Endothelial cell of umbilical vein (primary cell): ENCODE data around the gene DMRTC2. TPM values are rescaled to one million over a fixed set of nuclear protein-coding genes. Genes with fewer than 3 reads are reported as not detected.

Experiments
- BruUV-seq: library from RNA; stranded (reverse); fragments of 400-500 nt; replicated peaks from 2 replicates; lab custom pipeline; 2021; lab: Mats Ljungman, UMichigan
- CTCF ChIA-PET: fragments of 300-600, 350-600 bp; sonication (Branson Sonifier 250); formaldehyde crosslinking; loops from one replicate; lab custom pipeline; 2021; ENCODE audit warnings: antibody characterized with exemption, inconsistent platforms; lab: Charles Lee
- POLR2A ChIA-PET: fragments of 300-600, 350-600 bp; sonication (Branson Sonifier 250); formaldehyde crosslinking; loops from one replicate; lab custom pipeline; 2021; ENCODE audit warnings: antibody characterized with exemption, inconsistent platforms; lab: Charles Lee
- DNase-seq: peaks from one replicate; pipeline ENCODE4 v3.0.0-alpha.2; 2011; ENCODE audit warnings: low read depth, low spot score
- FAIRE-seq: peaks from 2 replicates; lab custom pipeline; 2011; peaks lifted over from hg19 to GRCh38; lab: Jason Lieb, UNC
- H2AFZ ChIP-seq: 2 replicates; pipeline ENCODE4 v1.6.0; 2012; ENCODE audit warnings: low read depth, low read length, control low read depth, inconsistent platforms
- H3K27ac ChIP-seq: 2 replicates; pipeline ENCODE4 v1.5.1; 2011; ENCODE audit warnings: low read depth, mild to moderate bottlenecking, control low read depth, low read length, moderate library complexity; ENCODE audit not compliant: insufficient read depth
- H3K27me3 ChIP-seq, 2 experiments: 2 replicates each; pipeline versions ENCODE4 v1.6.0 to v1.6.1; 2011; ENCODE audit warnings: low read length in 2 of 2, mixed read lengths in 1 of 2; ENCODE audit not compliant: control insufficient read depth in 2 of 2, insufficient read depth in 2 of 2
- H3K36me3 ChIP-seq, 2 experiments: 2 replicates in 1 of 2; 3 replicates in 1 of 2; pipeline ENCODE4 v1.5.1; 2011; ENCODE audit warnings: low read length in 2 of 2, mild to moderate bottlenecking in 1 of 2, moderate library complexity in 1 of 2; ENCODE audit not compliant: control insufficient read depth in 2 of 2, insufficient read depth in 2 of 2; ENCODE audit errors: extremely low read depth in 1 of 2
- H3K4me1 ChIP-seq: 3 replicates; pipeline ENCODE4 v1.5.1; 2011; ENCODE audit warnings: mild to moderate bottlenecking, low read length; ENCODE audit not compliant: control insufficient read depth, insufficient read depth; ENCODE audit errors: extremely low read depth
- H3K4me2 ChIP-seq: 2 replicates; pipeline ENCODE4 v1.6.1; 2011; ENCODE audit warnings: low read length, control low read depth, mixed read lengths; ENCODE audit not compliant: insufficient read depth
- H3K4me3 ChIP-seq, 3 experiments: fragments of 200-600 bp in 1 of 3; sonication (generic), shearing (Covaris generic) in 1 of 3; replicated peaks in 1 of 3; 2 replicates each; pipeline ENCODE4 v1.5.1; 2011 to 2016; ENCODE audit warnings: control low read depth in 3 of 3, low read length in 3 of 3, mild to moderate bottlenecking in 2 of 3, inconsistent platforms in 1 of 3, low read depth in 1 of 3, moderate library complexity in 1 of 3; ENCODE audit not compliant: insufficient read depth in 1 of 3
- H3K79me2 ChIP-seq: 2 replicates; pipeline ENCODE4 v1.6.0; 2012; ENCODE audit warnings: low read length, inconsistent platforms; ENCODE audit not compliant: control insufficient read depth, insufficient read depth
- H3K9ac ChIP-seq: replicated peaks from 2 replicates; pipeline ENCODE3; 2011; ENCODE audit warnings: low read length, control low read depth; ENCODE audit not compliant: insufficient read depth; ENCODE audit errors: extremely low read depth
- H3K9me1 ChIP-seq: replicated peaks from 3 replicates; pipeline ENCODE4 v1.6.0; 2011; ENCODE audit warnings: mild to moderate bottlenecking, low read length; ENCODE audit not compliant: control insufficient read depth, insufficient read depth; ENCODE audit errors: extremely low read depth
- H3K9me3 ChIP-seq: replicated peaks from 2 replicates; pipeline ENCODE4 v1.5.1; 2012; ENCODE audit warnings: low read length, inconsistent platforms; ENCODE audit not compliant: control insufficient read depth, insufficient read depth
- H4K20me1 ChIP-seq: replicated peaks from 2 replicates; pipeline ENCODE3; 2011; ENCODE audit warnings: mild to moderate bottlenecking, low read length; ENCODE audit not compliant: control insufficient read depth, insufficient read depth; ENCODE audit errors: extremely low read depth
- EZH2 ChIP-seq: IDR thresholded peaks from 2 replicates; pipeline ENCODE4 v1.6.1; 2012; ENCODE audit warnings: borderline replicate concordance, low read depth, mild to moderate bottlenecking, moderate library complexity, low read length, inconsistent platforms; ENCODE audit not compliant: severe bottlenecking
- FOS ChIP-seq: IDR thresholded peaks from 2 replicates; pipeline ENCODE4 v1.6.1; 2011; ENCODE audit warnings: mild to moderate bottlenecking, low read length, moderate library complexity, borderline replicate concordance; ENCODE audit not compliant: insufficient read depth
- GATA2 ChIP-seq: IDR thresholded peaks from 2 replicates; pipeline ENCODE4 v1.7.0; 2011; ENCODE audit warnings: low read depth, mild to moderate bottlenecking, moderate library complexity, mixed read lengths, low read length; ENCODE audit not compliant: insufficient read length, insufficient read depth
- JUN ChIP-seq: IDR thresholded peaks from 2 replicates; pipeline ENCODE4 v1.6.1; 2011; ENCODE audit warnings: borderline replicate concordance, low read depth; ENCODE audit not compliant: insufficient read length, insufficient read depth
- MAX ChIP-seq: IDR thresholded peaks from 2 replicates; pipeline ENCODE4 v1.6.1; 2011; ENCODE audit not compliant: insufficient read depth, insufficient read length
- MYC ChIP-seq: IDR thresholded peaks from one replicate; pipeline ENCODE4 v1.6.1; 2011; ENCODE audit warnings: mild to moderate bottlenecking, low read depth, low read length
- POLR2A ChIP-seq: IDR thresholded peaks from 2 replicates; pipeline ENCODE4 v1.6.1; 2012; ENCODE audit warnings: low read depth, mild to moderate bottlenecking, control low read depth, low read length
- POLR2AphosphoS5 ChIP-seq: IDR thresholded peaks from 2 replicates; pipeline ENCODE4 v1.6.1; 2012; ENCODE audit warnings: low read depth, mild to moderate bottlenecking, control low read depth, low read length, moderate library complexity; ENCODE audit not compliant: insufficient read depth
- dilution Hi-C: fragments of 300-500 bp; cut with MboI; formaldehyde crosslinking; loops from one replicate; pipeline ENCODE4 v1.15.0; 2019; ENCODE audit warnings: low sequenced_read_pairs; ENCODE audit not compliant: extremely low pct_ligation_motif_present
- intact Hi-C: fragments of 100-400 bp; cut with micrococcal nuclease; formaldehyde crosslinking; loops from one replicate; pipeline ENCODE4 v1.10.0; 2022
- polyA plus RNA-seq, 4 experiments: library from polyadenylated mRNA; depleted of rRNA in 3 of 4; stranded (reverse) in 3 of 4; unstranded in 1 of 4; fragments of >200 nt; gene quantifications; 2 replicates each; pipeline versions ENCODE4 v1.2.1 to v1.2.3, GENCODE V29; 2011 to 2012; ENCODE audit warnings: missing spikeins in 1 of 4
- total RNA-seq: library from RNA; stranded (reverse); gene quantifications from 2 replicates; pipeline ENCODE4 v1.2.3, GENCODE V29; 2021
- TF ChIP-seq, protein P1 (sequence below), 2 donors: IDR thresholded peaks; 1 replicate in 1 of 2; 2 replicates in 1 of 2; pipeline ENCODE4 v1.5.1; 2011; ENCODE audit warnings: low read length in 2 of 2, mild to moderate bottlenecking in 2 of 2, moderate library complexity in 2 of 2, control low read depth in 1 of 2, inconsistent platforms in 1 of 2, low read depth in 1 of 2; ENCODE audit not compliant: insufficient read depth in 1 of 2; ENCODE audit errors: extremely low read depth in 1 of 2

DMRTC2 gene
- total and polyA plus RNA-seq, 2 donors (not counting 3 experiments of a cell fraction or from before 2014, with no cell fraction given): not detected

DNA sequence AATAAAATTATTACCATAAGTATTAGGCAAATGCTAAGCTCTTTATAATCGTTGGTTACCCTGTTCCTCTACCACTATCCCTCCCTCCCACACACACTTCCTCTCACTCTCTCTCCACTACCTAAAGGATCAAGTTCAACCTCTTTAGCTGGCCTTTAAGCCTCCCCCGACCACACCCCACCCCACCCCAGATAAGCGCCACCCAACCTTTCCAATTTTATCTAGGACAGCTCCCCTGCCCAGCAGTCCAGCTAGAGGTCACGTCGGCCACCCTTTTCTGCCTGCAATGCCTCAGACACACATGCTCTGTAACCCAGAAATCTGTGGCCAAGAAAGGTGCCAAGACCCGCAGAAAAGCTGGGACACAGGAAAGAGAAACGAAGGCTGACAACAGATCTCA is 1.5 kb upstream of the DMRTC2 start:
- TF ChIP-seq POLR2A (no peak), MYC (no peak), GATA2 (no peak), MAX (no peak), JUN (no peak), EZH2 (no peak), FOS (no peak), POLR2AphosphoS5 (no peak)
- TF ChIP-seq, protein P1, sequence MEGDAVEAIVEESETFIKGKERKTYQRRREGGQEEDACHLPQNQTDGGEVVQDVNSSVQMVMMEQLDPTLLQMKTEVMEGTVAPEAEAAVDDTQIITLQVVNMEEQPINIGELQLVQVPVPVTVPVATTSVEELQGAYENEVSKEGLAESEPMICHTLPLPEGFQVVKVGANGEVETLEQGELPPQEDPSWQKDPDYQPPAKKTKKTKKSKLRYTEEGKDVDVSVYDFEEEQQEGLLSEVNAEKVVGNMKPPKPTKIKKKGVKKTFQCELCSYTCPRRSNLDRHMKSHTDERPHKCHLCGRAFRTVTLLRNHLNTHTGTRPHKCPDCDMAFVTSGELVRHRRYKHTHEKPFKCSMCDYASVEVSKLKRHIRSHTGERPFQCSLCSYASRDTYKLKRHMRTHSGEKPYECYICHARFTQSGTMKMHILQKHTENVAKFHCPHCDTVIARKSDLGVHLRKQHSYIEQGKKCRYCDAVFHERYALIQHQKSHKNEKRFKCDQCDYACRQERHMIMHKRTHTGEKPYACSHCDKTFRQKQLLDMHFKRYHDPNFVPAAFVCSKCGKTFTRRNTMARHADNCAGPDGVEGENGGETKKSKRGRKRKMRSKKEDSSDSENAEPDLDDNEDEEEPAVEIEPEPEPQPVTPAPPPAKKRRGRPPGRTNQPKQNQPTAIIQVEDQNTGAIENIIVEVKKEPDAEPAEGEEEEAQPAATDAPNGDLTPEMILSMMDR (IDR thresholded peaks at IDR 0.05; ENCODE audit: extremely low read depth in 1 of 2, insufficient read depth in 1 of 2, low read depth in 1 of 2, low read length in 2 of 2): no peak
- dilution Hi-C loops: no loop called here
- H3K4me1 ChIP-seq: no peaks in the 10 kb centered on the region
- H3K27ac ChIP-seq: no peak overlapping the region
- no peak for DNase-seq
- no peaks in the 10 kb centered on the region for H3K27me3 ChIP-seq
- no peaks in the 10 kb centered on the region for H3K9me3 ChIP-seq
- ChIA-PET POLR2A (no interaction called here), CTCF (interaction anchor here (1.0 to 1.3 kb wide), 2 partner anchors 9 to 52 kb away, joined by 3 to 5 read pairs; no protein-coding TSS in a partner anchor)
- no peaks in the 10 kb centered on the region for H3K79me2 ChIP-seq
- no peak overlapping the region for H3K4me3 ChIP-seq
- no peak overlapping the region for H3K4me2 ChIP-seq
- no peaks in the 10 kb centered on the region for H4K20me1 ChIP-seq
- intact Hi-C loops: no loop called here
- no peaks in the 10 kb centered on the region for H3K9me1 ChIP-seq
- no peak for FAIRE-seq
- no TSS peak for BruUV-seq
- no peak overlapping the region for H3K9ac ChIP-seq
- no peaks in the 10 kb centered on the region for H3K36me3 ChIP-seq
- H2AFZ ChIP-seq: no peak overlapping the region
